Measurements from ENCODE around the gene BCL7A.

Gene BCL7A

DNA sequence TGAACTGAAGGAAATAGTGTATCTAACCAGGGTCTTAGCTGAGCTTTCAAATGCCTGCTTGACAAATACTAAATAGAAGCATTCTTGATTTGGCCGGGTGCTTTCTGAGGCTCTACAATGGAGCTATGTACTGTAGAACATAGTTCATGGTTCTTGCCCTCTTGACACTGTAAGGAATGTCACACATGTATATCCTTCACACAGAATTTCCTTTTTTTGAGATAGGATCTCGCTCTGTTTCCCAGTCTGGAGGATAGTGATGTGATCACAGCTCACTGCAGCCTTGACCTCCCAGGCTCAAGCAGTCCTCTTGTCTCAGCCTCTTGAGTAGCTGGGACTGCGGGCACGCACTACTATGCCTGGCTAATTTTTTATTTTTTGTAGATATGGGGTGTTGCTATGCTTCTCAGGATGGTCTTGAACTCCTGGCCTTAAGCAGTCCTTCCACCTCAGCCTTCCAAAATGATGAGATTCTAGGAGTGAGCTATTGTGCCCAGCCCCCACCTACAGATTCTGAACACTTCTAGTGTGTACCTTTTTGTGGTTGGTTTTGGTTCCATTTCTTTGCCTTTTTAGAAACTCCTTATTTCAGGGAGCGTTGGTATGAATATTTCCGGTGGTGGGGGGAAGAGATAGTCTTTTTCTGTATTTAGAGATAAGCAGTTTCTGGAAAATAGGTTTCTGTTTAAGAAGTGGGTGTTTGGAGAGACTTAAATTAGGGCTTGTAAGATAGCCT is 61.1 kb downstream of the BCL7A start:
- H3K27ac ChIP-seq: no peak overlapping the region
- no peaks in the 10 kb centered on the region for H3K9me3 ChIP-seq (ENCODE audit: severe bottlenecking)
- peaks cover 33% of the 10 kb centered on the region for H3K27me3 ChIP-seq (ENCODE audit: insufficient read depth, low read depth, severe bottlenecking)
- DNase-seq: no peak
- H3K36me3 ChIP-seq: no peaks in the 10 kb centered on the region
- H3K4me3 ChIP-seq (ENCODE audit: low read depth, low read length): no peak overlapping the region
- no peak for TF ChIP-seq CTCF (IDR thresholded peaks at IDR 0.05; ENCODE audit: low read depth, low read length)

DNA sequence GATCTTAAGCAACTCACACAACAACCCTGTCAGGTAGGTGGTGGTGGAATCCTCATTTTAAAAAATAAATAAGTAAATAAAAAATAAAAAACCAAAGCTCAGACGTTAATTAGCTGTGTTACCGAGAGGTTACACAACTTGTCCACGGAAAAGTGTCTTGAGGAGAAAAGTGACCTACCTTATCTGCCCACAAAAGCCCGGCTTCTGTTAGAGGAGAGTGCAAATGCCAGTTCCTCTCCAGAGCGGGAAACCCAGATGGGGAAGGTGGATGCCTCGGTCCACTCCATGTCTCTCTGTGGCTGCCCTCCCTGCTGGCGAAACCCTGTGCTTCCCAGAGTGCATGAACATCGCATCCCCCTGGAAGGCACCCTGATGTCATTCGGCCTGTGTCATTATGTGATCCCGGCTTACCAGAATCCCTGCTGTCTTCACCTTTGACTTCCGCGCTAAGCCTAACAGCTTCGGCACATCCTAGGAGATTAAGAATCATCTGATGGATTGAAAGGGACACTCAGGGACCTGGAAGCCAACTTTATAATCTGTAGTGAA is 63.2 kb downstream of the BCL7A start:
- Histone ChIP-seq H3K27ac (no peak overlapping the region), H3K36me3 (no peaks in the 10 kb centered on the region; the same call in 1 of the 2 replicates)

DNA sequence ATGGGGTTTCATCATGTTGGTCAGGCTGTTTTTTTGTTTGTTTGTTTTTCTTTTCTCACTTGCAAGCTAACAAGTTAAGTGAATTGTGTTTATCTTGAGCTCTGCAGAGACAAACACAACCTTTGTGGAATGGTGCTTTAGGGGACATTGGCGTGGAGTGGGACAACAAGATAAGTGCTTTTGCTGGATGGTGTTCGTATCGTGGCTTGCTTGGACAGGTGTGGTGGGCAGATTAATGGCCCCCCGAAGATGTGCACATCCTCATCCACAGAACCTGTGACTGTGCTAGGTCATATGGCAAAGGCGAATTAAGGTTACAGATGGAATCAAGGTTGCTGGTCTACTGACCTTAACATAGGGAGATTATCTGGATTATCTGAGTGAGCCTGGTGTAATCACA is 63.9 kb downstream of the BCL7A start:
- Histone ChIP-seq H3K9me3 (ENCODE audit: severe bottlenecking) (no peaks in the 10 kb centered on the region), H3K27ac (no peak overlapping the region; the same call in 1 of the 2 replicates), H3K4me3 (ENCODE audit: low read depth, low read length) (no peak overlapping the region), H3K36me3 (no peaks in the 10 kb centered on the region; the same call in 1 of the 2 replicates), H3K27me3 (ENCODE audit: insufficient read depth, low read depth, severe bottlenecking) (peaks cover 17% of the 10 kb centered on the region)
- DNase-seq: peak; percentile 25
- no peak for TF ChIP-seq CTCF (IDR thresholded peaks at IDR 0.05; ENCODE audit: low read depth, low read length)

More for the DNA sequence above, 63.2 kb downstream of the BCL7A start:
- Histone ChIP-seq H3K4me3 (ENCODE audit: low read depth, low read length) (no peak overlapping the region), H3K27me3 (ENCODE audit: insufficient read depth, low read depth, severe bottlenecking) (peaks cover 23% of the 10 kb centered on the region), H3K9me3 (ENCODE audit: severe bottlenecking) (no peaks in the 10 kb centered on the region)
- DNase-seq: peak; percentile 91
- no peak for TF ChIP-seq CTCF (IDR thresholded peaks at IDR 0.05; ENCODE audit: low read depth, low read length)

DNA sequence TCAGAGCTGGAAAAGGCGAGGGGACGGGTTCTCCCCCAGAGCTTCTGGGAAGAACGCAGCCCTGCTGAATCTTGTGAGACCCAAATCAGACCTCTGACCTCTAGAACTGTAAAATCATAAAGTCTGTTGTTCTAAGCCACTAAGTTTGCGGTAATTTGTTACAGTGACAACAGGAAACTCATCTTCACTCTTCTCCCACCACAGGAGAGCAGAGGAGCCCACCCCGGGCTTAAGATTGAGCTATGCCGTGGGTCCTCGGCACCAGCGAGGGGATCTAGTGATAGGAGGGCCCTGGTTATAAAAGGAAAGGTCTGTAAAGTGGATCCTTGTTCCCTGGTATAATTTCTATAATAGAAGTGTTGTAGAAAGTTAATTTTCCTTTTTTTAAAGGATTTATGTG is 64.4 kb downstream of the BCL7A start:
- H3K36me3 ChIP-seq: no peaks in the 10 kb centered on the region; the same call in 1 of the 2 replicates
- H3K27ac ChIP-seq: no peak overlapping the region
- H3K9me3 ChIP-seq (ENCODE audit: severe bottlenecking): no peaks in the 10 kb centered on the region
- H3K4me3 ChIP-seq (ENCODE audit: low read depth, low read length): no peak overlapping the region
- peaks cover 11% of the 10 kb centered on the region for H3K27me3 ChIP-seq (ENCODE audit: insufficient read depth, low read depth, severe bottlenecking)
- no peak for TF ChIP-seq CTCF (IDR thresholded peaks at IDR 0.05; ENCODE audit: low read depth, low read length)
- DNase-seq: no peak

DNA sequence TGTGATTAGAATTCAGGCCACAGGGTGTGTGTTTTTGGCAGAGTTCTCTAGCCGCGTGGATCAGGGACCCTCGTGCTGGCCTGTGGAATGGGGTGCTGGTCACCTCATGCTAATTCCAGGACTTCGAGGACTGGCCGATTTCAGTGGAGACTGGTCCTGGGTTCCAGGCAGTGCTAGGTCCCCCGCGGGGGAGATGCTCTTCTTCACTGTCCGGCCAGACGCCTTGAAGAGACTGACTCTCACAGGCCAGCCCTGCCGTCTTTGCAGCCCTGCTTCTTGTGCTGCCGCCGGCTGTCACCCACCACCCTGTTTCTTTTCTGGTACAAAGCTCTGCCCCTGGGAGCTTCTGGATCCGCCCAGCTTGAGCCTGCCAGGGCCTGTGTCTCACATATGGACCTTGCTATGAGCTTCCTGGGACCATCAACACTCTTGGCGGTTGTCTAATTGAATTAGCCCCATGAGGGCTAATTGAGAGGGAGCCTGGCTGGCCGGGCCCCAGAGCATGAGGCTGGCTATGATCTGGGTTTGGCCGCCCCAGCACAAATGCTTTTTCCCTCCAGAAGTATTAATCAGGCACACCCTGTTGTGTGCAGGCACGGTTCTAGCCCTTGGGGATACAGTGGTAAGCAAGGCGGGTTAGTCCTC is 65.1 kb downstream of the BCL7A start:
- Histone ChIP-seq H3K27ac (no peak overlapping the region), H3K9me3 (ENCODE audit: severe bottlenecking) (no peaks in the 10 kb centered on the region), H3K27me3 (ENCODE audit: insufficient read depth, low read depth, severe bottlenecking) (peaks cover 10% of the 10 kb centered on the region), H3K4me3 (ENCODE audit: low read depth, low read length) (no peak overlapping the region), H3K36me3 (no peaks in the 10 kb centered on the region; the same call in 1 of the 2 replicates)
- DNase-seq: peak; percentile 26
- no peak for TF ChIP-seq CTCF (IDR thresholded peaks at IDR 0.05; ENCODE audit: low read depth, low read length)
